NCI-H1694 treated with DMSO at 0.1 percent for 48 hours (cell line): ENCODE measurements around the gene PDZRN4.
A peak's percentile ranks its signal among the peaks of the same experiment; 100 is the strongest.
"Not testable (repeated sequence)": the region's sequence is repeated elsewhere in the genome, so short reads cannot be mapped to it uniquely, and the experiment has no call there.

Source experiments
- DNase-seq: peaks from one replicate; lab custom pipeline; 2025; lab: John Stamatoyannopoulos, UW

Gene PDZRN4

DNA sequence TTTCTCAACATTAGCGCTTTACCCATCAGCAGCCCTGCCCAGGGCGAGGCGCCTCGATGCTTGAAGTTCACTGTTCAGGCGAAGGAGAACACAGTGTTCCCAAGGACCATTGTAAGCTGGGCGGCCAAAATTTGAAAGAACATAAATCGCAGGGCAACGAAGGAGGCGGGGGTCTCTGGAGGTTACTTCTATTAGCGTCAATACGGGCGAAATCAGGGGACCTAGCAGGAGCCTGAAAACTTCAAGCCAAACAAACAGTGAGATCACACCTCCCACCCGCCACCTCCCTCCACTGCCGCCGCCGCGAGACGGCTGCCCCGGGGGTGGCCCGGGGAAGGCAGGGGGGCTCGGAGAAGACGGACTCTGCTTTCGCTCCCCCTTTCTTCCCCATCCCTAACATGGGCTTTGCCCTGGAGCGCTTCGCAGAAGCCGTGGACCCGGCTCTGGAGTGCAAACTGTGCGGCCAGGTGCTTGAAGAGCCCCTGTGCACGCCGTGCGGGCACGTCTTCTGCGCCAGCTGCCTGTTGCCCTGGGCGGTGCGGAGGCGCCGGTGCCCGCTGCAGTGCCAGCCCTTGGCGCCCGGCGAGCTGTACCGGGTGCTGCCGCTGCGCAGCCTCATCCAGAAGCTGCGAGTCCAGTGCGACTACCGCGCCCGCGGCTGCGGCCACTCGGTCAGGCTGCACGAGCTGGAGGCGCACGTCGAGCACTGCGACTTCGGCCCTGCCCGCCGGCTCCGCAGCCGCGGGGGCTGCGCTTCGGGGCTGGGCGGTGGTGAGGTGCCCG is at the start of gene PDZRN4:
TSS of gene PDZRN4 (plus strand) at position 263 of the 783 bp plus-strand sequence.
- DNase-seq: no peak

DNA sequence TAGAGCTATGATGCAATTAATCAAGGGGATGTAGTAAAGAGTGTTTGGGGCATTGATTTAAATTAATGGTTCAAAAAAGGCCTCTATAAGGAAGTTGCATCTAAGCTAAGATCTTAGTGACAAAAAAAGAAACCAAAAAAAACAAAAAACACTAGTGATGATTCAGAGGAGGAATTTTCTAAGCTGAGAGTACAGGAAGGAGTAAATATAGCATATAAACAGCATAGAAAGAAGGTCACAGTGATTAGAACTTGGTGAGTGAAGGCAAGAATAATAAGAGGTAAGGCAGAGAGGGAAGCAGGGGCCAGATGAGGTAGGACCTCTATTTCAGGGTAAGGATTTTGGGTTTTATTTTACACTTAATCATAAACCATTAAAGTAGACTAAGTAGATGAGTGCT is 48.0 kb upstream of the PDZRN4 start:
- DNase-seq: no peak

DNA sequence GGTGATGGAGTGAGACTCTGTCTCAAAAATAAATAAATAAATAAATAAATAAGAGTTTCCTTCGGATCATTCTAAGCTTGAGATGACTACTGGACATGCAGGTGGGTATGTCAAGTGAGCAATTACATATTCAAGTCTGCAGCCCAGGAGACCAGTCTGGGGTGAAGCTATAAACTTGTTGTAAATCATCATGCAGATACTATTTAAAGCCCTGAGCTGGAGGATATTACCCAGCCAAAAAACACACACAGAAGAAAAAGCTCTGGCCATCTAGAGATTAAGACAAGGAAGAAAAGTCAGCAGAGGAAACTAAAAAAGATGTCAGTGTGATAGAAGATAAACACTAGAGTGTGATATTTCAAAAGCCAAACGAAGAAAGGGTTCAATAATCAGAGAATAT is 47.0 kb upstream of the PDZRN4 start:
- DNase-seq: no peak

DNA sequence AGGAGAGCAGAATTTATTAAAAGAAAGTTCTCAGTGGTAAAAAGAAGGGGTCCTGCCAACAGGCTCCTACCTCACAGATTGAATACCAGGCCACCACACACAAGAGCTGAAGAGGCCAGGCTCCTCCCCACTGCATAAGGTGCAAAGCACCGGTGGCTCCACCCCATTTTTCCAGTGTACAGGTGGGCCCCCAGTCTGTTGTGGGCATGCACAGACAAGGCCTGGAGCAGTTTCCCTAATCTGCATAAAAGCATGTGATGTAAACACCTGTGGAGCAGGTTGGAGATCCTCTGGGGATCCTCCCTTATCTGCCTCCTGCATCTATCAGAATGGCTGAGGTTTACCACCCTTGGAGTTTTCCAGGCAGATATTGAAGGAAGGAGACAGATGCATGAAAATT is 45.7 kb upstream of the PDZRN4 start:
- no peak for DNase-seq

DNA sequence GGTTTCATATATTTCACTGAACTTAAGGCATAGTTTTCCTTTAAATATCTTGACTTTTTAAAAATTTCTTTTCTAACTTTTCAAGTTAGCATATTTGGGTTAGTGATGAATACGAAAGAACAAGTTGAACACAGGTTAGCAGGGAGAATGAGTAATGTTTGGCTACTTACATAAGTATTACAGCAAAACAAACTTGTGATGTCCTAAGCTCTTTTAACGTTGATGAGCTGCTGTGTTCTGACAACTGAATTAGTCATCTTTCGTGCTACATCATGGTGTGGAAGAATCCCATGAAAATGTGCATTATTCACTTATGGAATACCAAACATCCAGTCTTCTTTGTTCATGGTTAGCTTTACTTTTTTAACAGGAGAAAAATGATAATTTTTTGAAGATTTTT is 36.3 kb upstream of the PDZRN4 start:
- no peak for DNase-seq

DNA sequence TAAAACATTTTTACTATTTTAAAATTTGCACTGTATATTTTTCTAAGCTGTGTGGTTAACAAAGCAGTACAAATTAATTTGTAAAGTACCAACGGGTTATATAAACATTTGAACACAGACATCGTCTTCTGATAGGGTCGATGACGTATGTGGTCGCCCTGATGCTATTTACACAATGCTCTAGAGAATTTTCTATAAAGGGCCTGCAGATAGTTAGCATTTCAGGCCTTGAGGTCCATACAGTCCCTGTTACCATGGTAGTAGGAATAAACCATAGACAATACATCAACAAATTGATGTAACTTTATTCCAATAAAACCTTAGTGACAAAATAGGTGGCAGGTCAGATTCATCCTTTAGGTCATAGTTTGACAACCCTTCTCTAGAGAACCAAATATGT is 25.7 kb upstream of the PDZRN4 start:
- DNase-seq: no peak

DNA sequence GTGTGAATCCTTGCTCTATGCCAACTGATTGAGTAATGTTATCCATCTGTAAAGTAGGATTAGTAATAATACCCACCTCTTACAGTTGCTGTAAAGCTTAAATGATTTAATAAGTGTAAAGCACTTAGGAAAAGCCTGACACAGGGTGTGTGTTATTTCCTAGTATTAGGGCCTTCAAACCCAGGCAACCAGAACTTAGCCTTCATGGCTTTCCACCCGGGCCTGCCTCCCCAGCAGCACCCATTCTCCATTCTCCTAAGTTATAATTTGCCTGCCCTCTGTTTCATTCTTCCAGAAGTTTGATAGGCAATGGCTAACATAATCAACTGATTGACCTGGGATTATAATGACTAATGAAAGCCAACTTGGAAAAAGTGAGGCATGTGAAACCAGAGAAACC is 20.4 kb upstream of the PDZRN4 start:
- no peak for DNase-seq

DNA sequence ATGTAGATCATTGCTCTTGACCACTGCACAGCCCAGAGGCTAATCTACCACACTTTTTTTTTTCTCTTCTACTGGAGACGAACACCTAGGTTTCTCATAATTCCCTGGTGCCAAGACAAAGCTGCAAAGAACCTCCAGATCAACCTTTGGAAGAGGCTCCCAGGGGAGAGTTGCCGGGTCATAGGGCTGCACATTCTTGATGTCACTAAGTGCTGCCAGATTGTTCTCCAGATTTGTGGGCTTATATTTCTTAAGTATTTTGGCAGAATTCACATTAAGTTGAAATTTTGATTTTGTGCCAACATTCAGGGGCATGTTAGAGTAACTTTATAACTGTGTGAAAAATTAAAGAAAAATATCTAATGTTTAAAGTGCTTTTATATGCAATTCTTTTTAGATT is 13.5 kb upstream of the PDZRN4 start:
- no peak for DNase-seq

DNA sequence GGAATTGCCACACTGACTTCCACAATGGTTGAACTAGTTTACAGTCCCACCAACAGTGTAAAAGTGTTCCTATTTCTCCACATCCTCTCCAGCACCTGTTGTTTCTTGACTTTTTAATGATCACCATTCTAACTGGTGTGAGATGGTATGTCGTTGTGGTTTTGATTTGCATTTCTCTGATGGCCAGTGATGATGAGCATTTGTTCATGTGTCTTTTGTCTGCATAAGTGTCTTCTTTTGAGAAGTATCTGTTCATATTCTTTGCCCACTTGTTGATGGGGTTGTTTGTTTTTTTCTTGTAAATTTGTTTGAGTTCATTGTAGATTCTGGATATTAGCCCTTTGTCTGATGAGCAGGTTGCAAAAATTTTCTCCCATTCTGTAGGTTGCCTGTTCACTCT is 8.6 kb upstream of the PDZRN4 start:
- DNase-seq: not testable (repeated sequence)

DNA sequence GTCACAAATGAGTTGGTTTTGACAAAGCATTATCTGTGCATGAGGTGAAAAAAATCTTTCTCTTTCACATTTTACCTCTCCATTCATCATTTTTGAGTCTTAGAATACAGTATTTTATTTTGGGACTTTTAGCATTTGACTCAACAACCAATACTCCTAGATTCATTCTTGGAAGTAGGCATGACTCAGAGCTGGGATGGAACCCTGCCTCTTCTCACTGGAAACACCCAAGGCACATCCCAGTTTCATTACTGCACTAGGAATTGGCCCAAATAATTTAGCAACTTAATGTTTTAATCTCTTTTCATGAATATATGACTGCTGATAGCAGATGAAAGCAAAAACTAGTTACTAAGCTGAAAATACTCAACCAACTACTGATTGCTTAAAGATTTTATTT is 3.3 kb upstream of the PDZRN4 start:
- DNase-seq: no peak

DNA sequence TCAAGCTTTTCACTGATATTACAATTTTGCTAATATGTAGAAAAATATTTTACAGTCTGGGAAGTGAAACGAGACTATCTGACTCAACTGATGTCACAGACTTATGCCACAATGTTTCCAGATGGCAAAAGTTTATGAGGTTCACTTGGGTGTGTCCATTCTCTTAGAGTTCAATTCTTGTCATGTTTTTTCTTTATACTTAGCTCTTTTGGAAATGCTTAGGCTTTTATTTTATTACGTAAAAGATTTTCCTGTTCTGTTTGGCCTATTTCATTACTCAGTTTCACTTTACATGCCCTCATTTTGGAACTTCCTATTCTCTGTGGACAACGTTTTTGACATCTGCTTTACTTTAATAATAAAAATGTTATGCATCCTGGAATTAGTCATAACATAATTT is 2.1 kb upstream of the PDZRN4 start:
- no peak for DNase-seq

DNA sequence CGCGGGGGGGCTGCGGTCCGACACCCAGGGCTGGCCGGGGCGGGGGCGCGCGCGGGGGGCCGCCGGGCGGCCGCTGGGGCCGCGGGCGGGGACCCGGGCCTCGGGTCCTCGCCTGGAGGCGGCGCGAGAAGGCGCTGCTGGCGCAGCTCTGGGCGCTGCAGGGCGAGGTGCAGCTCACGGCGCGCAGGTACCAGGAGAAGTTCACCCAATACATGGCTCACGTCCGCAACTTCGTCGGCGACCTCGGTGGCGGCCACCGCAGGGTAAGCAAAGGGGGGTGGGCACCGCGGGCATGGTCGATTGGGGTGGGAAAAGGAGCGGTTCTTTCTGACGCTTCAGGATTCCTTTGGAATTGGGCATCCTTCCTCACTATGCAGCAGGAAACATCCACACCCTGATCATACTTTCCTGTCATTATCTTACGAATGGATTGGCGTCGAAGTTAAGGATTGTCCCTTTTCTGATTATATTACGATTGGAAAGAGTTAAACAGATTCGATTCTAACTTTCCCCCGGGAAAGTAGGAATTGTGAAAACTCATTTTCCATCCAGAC is 798 bp downstream of the PDZRN4 start:
- no peak for DNase-seq

DNA sequence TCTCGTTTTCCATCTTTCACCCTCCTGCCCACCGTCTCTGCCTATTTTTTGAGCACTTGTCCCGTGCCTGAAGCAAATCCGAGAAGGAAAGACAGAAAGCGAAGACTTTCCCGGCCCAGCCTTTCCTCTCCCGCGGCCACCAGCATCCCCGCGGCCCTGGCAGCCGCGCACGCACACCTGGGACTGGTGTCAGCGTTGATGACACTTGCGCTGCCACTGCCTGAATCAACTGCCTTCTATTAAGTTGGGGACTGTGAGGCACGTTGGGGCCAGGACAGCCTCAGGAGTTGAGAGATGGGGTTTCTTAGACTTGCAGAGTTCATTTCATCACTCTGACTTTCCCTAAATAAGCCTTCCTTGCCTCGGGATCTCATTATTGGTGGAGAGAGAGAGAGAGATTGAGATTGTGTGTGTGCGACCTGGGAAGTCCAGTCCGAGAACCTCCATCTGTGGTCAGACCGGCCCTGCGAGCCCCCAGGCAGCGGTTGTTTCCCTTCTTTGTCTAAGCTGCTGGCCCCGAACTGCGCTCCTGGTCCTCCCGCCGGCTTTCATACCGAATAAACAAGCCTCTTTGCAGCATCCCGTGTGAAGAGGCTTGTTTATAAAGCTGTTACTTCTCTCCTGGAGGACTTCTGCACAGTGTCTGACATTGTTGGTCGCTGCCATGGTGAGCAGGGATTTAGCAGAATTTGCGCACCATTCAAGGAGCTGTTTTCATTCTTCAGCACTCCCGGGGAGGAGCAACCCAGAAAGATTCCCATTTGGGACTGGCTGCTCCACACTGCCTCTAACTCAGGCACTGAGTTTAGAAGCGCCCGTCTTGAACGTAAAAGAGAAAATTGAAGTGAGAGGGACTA is 1.5 kb downstream of the PDZRN4 start:
- no peak for DNase-seq

DNA sequence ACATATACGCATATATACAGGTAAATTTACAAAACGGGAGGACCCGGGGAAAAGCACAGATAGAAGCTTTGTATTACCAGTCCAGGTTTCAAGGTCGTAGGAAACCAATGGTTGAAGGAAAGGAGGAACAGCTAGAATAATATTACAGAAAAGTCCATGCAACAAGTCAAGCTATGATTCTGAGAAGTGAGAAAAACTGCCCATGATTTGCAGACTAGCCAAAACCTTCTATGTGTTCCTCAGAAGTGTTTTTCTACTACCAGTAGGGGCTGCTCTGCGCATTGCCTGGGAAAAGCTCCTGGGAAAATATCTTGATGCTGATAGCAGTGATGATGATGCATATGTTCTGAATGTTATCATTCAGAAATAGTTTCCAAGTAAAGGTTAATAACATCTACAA is 2.2 kb downstream of the PDZRN4 start:
- peak; percentile 39 for DNase-seq

DNA sequence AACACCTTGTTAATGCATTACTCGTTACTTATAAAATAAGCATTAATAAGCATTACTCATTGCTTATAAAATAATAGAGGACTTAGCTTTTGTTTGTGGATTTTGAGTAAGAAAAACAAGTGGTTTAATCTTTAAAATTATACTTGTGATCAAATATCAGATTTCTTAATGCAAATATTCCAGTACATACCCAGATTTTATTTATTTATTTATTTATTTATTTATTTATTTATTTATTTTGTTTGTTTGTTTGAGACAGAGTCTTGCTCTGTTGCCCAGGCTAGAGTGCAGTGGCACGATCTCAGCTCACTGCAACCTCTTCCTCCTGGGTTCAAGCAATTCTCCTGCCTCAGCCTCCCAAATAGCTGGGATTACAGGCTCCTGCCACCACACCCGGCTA is 3.4 kb downstream of the PDZRN4 start:
- not testable (repeated sequence) for DNase-seq

DNA sequence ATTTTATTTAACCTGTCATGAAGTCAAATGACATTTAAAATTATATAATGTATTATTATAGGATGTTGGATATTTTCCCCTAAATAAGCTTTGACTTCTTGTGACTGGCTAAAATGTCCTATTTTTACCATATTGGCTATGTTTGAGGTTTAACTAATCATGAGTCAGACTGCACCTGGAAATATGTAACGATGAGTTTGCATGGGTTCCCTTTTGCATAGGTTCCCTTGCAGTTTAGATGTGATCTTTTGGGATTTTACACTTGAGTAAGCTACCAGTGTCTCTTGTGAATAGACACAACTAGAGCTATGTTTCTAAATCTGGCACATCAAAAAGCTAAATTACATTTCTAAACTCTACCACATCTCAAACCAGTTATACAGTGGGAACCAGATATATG is 5.2 kb downstream of the PDZRN4 start:
- no peak for DNase-seq

DNA sequence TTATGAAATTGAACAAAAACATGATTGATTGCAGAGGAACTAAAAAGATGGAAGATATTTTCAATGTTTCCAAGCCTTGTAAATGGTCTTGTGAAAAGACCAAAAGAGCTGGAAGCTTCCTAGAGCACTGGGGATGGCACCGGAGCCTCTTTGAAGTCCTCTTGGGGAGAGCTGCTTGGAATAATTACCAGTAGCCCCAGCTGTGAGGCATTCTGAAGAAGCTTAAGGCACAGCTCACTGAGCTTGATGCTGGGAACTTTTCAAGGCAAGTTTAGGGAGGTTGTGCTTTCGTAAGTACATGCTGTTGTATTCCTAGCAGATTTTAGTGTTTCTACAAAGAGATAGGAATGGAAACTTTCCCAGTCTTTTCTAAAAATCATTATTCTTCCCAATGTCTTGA is 13.9 kb downstream of the PDZRN4 start:
- DNase-seq: no peak

DNA sequence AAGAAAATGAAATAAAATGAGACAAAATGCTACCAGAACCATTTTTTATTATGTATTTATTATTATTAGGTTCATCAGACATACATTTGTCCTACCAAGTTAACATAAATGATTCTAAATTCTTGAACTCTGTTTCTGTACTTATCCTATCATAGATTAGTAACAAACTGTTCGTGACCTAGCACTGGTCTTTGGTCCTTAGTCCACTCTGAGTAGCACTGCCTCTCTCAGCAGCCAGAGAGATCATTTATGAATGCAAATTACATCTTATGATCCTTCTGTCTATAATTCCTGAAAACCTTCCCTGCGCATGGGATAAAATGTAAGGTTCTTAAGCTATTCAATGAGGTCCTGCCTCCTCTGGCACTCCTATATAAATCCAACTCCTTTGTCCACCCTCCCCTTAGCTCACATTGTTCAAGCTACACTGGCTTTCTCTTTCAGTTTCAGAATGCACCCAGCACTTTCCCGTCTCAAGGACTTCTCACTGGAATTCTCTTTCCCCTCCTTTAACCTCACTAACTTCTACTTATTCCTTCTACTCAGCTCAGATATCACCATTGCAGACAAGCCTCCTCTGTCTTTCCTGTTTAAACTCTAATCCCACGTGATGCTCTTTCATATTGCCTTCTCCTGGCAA is 17.1 kb downstream of the PDZRN4 start:
- no peak for DNase-seq

DNA sequence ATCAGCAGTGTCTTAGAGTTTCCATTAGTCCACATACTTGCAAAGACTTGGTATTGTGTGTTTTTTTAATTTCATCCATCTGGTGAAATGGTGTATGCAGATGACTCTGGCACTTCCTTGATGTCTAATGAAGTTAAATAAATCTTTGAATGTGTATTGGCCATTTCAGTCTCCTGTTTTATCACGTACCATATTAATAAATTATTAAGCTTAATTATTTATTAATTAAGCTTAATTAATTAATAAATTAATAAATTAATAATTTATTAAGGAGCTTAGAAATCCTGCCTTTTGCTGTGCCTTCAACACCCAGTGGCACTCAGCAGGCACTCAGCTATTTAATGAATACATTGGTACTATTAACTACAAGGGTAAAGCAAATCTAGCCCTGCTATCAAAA is 18.2 kb downstream of the PDZRN4 start:
- DNase-seq: no peak

DNA sequence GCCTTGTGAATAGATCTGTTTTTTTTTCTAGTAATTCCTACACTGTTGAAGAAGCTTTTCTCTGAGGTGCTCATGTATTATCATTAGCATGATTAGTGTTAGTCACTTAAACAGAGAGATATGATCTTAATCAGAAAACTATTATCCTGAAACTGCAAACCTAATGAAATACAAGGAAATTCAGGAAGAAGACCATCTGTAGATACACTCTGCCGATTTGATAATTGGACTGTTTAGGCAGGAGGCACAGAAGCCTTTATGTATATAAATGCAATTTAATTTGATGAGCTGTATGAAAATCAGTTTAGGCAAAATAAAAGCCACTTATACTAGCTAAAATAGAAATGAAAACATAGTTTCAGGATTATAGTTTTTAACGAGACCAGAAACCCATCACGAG is 23.3 kb downstream of the PDZRN4 start:
- no peak for DNase-seq

DNA sequence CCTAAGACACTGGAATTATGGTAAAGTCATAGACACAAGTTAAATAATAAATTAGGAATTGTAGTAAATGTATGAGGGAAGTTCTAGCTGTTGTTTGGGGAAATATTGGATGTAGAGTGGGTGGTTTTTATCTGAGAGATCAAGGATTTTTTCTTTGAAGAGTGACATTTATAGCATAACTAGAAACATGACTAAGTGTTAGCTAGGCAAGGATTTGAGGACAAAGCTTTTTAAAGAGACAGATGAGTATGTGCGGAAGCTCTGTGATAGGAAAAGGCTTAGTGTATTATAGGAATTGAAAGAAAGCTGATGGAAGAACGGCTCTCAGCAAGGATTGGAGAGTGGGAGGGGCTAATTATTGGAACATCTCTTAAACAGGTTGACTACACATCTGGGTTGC is 24.5 kb downstream of the PDZRN4 start:
- DNase-seq: no peak

DNA sequence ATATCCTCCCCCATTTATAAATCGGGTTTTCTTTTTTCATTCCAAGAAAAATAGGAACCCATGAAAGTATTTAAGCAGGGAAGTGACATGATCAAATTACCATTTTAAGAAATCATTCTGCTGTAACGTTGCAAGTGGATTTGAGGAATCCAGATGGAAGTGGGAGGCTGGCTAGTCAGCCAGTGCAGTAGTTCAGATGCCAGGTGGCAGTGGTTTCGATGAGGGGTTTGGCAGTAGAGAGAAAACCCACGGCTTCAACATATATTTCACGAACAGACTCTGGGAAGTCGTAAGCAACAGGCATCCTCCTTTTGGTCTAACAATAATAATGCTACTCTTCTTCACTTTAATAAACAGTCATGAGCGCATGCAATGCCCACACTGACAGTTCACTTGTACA is 25.0 kb downstream of the PDZRN4 start:
- DNase-seq: peak; percentile 23

DNA sequence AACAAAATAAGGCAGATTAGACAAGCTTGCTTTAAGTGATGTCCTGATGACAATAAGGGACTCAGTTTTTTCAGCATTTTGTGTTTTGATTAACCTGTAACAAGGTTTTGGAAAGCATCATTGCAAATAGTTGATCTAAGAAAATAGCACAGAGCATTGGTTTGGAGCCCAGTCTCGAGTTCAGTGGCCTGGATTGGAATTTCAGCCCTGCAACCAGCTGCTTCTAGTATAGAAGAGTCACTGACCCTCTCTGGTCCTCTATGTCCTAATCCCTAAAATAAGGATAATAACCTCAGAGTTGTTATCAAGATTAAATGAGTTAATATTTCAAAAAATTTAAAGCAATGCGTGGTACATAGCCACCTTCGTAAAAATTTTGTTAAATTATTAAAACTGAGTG is 25.5 kb downstream of the PDZRN4 start:
- DNase-seq: no peak
